NCI-H2107 treated with DMSO at 0.1 percent for 48 hours (cell line): ENCODE measurements around the gene SAMD13.

Source experiments
- DNase-seq: peaks from one replicate; lab custom pipeline; 2025; ENCODE audit not compliant: unreplicated experiment; lab: John Stamatoyannopoulos, UW

Gene SAMD13

GRCh38 chr1:84301004-84301784 is at the start of gene SAMD13:
Gene SAMD13 (plus strand): TSS chr1:84301708. CDS start chr1:84303235, 1,527 bp downstream.
- DNase-seq, result peak; percentile 79

- no peak for DNase-seq
Observed at GRCh38 chr1:84253036-84253435, 48.5 kb upstream of the SAMD13 start.

GRCh38 chr1:84253891-84254290 is 47.6 kb upstream of the SAMD13 start:
- DNase-seq, result no peak

- DNase-seq, result no peak
Observed at GRCh38 chr1:84254703-84255238, 46.7 kb upstream of the SAMD13 start.

GRCh38 chr1:84255582-84255981 is 45.9 kb upstream of the SAMD13 start:
- DNase-seq, result no peak

- no peak for DNase-seq
Observed at GRCh38 chr1:84257617-84258016, 43.9 kb upstream of the SAMD13 start.

GRCh38 chr1:84259376-84259775 is 42.1 kb upstream of the SAMD13 start:
- DNase-seq, result peak; percentile 52

- DNase-seq, result no peak
Observed at GRCh38 chr1:84259989-84260388, 41.5 kb upstream of the SAMD13 start.

GRCh38 chr1:84260852-84261518 is 40.5 kb upstream of the SAMD13 start:
- peak; percentile 19 for DNase-seq

GRCh38 chr1:84264961-84265360 is 36.5 kb upstream of the SAMD13 start:
- DNase-seq, result no peak

- no peak for DNase-seq
Observed at GRCh38 chr1:84265867-84266266, 35.6 kb upstream of the SAMD13 start.

GRCh38 chr1:84266748-84267147 is 34.8 kb upstream of the SAMD13 start:
- DNase-seq, result no peak

GRCh38 chr1:84267476-84267875 is 34.0 kb upstream of the SAMD13 start:
- no peak for DNase-seq

- no peak for DNase-seq
Observed at GRCh38 chr1:84268346-84268745, 33.2 kb upstream of the SAMD13 start.

- no peak for DNase-seq
Observed at GRCh38 chr1:84269306-84269705, 32.2 kb upstream of the SAMD13 start.

- peak; percentile 51 for DNase-seq
Observed at GRCh38 chr1:84271441-84272151, 29.9 kb upstream of the SAMD13 start.

- peak; percentile 75 for DNase-seq
Observed at GRCh38 chr1:84272401-84272800, 29.1 kb upstream of the SAMD13 start.

- DNase-seq, result no peak
Observed at GRCh38 chr1:84277343-84278059, 24.0 kb upstream of the SAMD13 start.

GRCh38 chr1:84278905-84279304 is 22.6 kb upstream of the SAMD13 start:
- DNase-seq, result no peak

- no peak for DNase-seq
Observed at GRCh38 chr1:84280912-84281311, 20.6 kb upstream of the SAMD13 start.

GRCh38 chr1:84282780-84283333 is 18.7 kb upstream of the SAMD13 start:
- DNase-seq, result no peak
